NCI-H748 (cell line): ENCODE data around the gene C11orf16.
"Not testable (repeated sequence)": the region's sequence is repeated elsewhere in the genome, so short reads cannot be mapped to it uniquely, and the experiment has no call there.

Experiments
- DNase-seq: peaks from one replicate; lab custom pipeline; 2025; ENCODE audit not compliant: unreplicated experiment; lab: John Stamatoyannopoulos, UW

Gene C11orf16

DNA sequence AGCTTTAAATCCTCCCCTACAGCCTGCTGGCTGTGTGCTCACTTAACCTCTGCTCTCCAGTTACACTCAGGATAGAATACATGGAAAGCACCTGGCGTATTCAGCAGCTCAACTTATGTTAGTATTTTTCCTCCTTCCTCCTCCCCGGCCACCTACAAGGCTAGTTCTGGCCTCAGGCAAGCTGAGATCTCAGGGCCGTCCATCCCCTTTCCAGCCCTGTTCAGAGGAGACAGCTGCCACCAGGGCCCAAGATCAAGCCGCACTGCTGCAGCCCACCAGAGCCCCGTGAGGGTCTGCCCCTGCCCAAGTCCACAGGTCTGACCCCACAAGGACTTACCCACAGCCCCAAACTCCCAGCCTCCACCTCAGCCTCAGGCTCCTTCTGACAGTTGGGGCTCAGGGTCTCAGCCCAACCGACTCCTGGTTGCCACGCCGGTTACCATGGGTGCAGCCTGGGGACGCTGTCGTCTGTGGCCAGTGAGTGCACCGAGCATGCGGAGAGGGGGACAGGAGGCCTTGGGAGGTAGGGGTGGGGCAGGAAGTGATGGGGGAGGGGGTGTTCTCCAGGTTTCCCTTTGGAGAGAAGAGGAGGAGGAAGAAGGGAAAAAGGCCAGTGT, at the start of gene C11orf16:
Gene C11orf16, minus strand, starts transcription at position 384 of the 617 bp plus-strand sequence. CDS start 639 bp downstream, outside the sequence.
- peak; percentile 75 for DNase-seq

DNA sequence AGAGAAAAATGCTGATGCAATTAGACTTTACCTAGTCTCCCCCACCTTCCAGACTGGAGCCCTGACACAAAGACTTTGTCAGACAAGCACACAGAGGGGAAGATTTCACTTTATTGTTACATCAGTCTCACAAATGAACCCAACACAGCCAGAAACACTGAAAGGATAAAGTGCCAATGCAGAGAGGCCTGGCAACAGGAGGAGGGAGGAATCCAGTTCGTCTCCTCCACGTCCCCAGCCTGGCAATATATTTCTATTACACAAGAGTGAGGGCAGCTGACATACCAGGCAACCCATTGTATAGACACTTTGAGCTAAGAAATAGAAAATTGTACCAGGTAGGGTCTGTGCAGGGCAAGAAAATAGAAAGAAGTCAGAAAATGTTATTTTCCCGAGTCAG, 47.7 kb upstream of the C11orf16 start:
- DNase-seq, result no peak

- not testable (repeated sequence) for DNase-seq
Measured at GRCh38 chr11:8979365-8979764, 46.6 kb upstream of the C11orf16 start.

DNA sequence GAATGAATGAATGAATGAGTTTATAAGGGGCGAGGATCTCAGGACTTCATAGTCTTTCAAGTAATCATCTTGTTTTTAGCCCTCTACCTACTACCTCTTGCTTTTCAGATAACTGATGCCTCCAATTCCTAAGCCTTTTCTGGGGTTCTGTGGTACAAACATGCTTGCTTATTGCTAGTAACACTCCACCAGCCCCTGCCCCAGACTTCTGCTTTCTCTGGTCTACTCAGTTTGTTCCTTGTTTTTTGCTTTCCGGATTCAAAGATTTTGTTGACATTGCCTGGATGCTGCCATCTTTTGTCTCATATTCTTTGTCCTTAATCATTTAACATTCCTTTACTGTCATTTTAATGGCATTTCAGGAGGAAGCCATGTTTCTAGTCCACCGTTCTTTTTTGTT, 40.4 kb upstream of the C11orf16 start:
- DNase-seq, result no peak

GRCh38 chr11:8971924-8972316, 39.2 kb upstream of the C11orf16 start:
- no peak for DNase-seq

- DNase-seq, result no peak
Measured at GRCh38 chr11:8971196-8971923, 38.6 kb upstream of the C11orf16 start.

DNA sequence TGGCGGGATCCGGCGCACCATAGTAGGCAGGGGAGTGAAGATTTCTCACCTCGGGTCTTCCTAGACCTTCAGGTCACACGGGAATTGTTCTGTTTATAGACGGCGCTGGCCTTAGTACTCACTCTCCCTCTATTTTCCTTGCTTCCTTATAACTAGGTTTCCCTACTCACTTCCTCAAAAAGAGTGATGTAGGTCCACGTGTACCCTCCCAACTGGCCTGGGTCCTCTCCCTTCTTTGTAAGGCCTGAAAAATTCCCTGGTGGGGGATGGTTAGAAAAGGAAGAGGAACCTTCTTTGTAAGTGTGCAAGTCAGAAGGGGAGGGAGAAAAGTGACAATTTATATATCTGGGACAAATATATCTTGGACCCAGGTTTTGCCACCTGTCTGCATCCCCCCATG, 34.4 kb upstream of the C11orf16 start:
- DNase-seq, result no peak

DNA sequence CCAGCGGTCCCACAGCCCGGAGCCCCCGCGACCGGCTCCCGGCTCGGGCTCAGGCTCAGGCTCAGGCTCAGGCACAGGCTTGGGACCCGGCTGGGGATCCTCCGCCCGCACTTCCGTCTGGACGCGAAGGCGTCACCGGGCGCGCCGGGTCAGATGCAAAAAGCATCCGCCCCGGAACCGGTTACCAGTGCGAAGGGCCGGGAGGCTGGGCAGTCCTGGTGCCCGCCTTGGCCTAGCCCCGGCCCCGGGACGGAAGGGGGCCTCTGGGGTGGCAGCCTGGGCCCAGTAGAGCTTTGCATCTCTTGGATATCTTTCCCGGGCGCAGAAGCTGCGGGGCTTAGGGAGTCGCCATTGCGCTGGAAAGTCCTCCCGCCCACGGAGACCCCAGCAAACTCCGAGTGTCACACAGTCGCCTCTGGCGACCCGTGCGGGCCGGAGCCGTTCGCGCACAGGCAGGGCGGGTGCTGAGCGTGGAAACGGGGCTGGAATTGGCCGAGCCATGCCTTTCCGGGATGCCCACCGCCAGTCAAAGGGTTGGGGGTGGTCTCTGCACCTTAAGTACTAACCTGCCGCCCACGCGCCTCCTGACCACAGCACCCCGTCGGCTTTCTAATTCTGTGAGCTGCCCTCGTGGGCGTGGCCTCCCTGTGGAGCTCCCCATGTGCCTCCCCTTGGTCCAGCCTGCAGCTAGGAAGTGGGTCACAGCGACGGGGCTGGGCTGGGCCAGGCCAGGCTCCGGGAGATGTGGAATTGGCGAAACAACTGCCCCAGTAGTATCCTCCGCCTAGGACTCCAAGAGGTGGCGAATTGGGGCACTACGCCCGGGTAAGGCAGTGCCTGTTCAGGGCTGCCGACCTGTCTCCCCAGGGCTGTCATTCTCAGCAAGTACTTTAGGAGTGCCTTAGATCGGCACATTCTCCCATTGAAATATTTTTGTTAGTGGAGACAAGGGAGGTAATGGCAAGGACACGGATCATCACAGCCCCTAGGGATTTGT, 31.9 kb upstream of the C11orf16 start, which contains the start of gene TMEM9B:
Gene TMEM9B, minus strand, starts transcription at position 119 of the 997 bp plus-strand sequence. CDS start 129 bp downstream, outside the sequence.
- peak; percentile 91 for DNase-seq

- peak; percentile 87 for DNase-seq
Measured at GRCh38 chr11:8963569-8964323, 31.0 kb upstream of the C11orf16 start.

DNA sequence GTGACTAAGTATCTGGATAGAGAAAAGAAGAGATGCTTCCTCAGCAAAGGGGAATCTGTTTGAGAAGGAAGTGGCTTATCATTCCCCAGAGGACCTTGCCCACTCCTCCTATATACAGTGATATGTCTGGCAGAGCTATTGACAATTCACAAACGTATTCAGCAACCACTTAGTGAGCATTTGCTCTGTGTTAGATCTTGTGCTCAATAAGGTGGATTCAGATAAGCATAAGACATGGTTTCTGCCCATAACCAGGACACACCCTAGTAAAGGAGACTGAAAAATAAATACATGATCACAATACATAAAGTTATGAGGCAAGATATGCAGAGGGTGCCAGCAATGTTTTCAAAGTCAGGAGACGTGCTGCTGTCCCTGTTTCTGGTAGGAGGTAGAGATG, 30.1 kb upstream of the C11orf16 start:
- DNase-seq, result no peak

DNA sequence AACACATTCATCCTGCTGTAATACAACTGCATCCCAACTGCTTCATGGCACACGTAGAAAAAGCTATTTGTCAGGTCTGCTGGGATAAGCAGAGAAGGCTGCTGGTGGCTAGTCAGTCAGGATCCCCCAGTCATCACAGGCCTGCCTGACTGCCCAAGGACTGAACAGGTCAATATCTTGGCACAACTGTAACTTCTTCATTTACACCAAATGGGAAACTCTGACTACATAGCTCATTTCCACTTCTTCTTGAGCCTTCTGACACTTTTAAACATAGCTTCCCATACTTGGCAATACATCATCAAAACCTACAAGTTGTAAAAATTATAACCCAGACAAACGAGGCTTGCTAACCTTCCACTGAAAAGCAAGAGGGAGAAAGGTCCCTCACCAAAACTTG, 28.7 kb upstream of the C11orf16 start:
- DNase-seq, result no peak

- peak; percentile 60 for DNase-seq
Measured at GRCh38 chr11:8959546-8960166, 26.9 kb upstream of the C11orf16 start.

DNA sequence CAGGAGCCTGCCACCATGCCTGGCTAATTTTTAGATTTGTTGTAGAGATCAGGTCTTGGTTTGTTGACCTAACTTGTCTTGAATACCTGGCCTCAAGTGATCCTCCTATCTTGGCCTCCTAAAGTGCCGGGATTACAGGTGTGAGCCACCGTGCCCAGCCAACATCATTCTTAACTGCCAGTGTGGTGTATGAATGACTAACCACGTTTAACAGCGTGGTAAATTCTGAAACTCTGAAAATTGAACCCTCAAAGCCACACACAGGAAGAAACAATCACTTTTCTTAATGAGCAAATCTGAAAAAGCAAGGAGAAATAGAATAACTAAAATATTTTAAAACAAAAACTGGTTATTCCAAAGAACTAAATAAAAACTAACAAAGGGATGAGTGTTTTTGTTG, 24.1 kb upstream of the C11orf16 start:
- DNase-seq, result no peak

DNA sequence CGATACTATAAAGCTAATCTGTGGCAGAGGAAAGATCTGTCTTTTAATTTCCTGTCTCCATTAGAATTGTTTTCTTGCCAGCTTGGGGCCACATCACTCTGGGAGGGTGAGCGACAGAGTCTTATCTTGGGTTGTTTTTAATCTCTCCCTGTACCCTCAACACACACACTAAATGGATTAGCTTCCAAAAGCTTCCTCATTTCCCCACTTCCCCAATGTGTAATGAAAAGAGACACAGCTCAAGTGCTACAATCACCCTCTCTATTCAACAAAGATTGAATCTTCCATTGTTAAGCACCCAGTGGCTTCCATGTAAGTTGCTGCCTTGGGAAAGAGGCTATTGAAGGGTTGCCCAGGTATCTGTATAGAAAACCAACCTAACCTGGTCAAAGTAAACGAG, 16.1 kb upstream of the C11orf16 start:
- DNase-seq, result peak; percentile 45

DNA sequence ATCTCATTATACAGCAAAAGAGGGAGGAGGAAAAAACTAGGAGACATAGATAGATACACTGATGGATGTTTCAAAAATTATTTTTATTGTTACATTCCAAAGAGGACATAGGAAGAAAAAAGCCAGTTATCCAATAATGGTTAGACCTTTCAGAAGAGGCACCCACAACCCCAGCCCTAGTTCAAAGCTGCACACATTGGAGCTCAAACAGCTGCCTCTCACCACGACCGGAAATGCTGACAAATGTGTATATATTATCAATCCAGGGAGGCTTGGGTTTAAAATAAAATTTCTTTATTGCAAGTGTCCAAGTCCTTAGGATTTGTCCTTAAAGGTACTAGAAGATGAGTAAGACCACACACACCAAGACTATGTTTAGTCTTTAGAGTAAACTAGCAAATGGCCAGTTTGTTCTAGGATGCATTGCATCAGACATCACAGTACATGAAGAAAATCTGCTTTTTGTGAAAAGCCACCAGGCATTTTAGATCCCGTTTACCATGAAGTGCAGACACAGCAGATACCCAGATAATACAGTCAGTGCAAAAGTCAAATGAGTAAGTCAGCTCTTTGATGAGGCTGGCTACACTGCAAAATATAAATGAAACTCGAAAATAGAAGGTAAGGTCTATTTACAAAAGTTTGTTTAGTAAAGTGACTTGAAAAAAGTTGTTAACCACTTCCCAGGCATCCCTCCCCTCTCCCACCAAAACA, 14.6 kb upstream of the C11orf16 start:
- no peak for DNase-seq

GRCh38 chr11:8942518-8943066, 9.8 kb upstream of the C11orf16 start, which contains the start of gene ASCL3:
Gene ASCL3, minus strand, starts transcription at chr11:8943016. Its CDS starts 4,855 bp downstream, at chr11:8938161.
- DNase-seq, result no peak

DNA sequence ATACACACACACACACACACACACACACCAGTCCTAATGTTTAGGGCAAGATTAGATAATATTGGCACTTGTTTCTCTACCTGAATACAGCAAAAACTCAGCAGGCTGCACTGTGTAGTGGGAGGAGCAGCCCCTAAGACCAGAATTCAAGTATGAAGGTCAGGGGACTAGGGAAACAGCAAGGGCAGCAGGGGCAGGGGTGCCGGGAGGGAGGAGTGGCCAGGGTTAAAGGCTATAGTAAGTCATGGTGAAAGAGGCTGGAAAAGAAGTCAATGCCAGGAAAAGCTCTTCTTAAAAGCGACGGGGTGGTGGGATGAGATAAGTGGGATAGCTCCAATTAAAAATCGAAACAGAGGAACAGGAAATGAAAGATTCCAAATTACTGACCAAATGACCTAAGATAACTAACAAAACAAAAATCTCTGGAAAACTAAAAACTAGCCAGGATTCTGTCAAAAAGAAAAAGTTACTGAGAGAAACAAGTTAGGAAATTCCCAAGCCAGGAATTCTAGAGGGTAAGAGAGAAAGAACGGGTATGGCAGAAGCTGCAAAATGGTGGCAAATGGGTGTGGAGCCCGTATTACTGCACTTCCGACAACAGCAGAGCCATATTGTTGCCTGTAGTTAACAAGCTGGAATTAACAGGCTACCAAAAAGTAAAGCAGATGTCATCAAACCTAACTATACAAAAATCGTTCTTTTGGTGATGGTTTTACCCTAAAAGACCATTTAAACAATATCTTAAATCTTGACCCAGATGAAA, 8.8 kb upstream of the C11orf16 start:
- DNase-seq, result no peak

DNA sequence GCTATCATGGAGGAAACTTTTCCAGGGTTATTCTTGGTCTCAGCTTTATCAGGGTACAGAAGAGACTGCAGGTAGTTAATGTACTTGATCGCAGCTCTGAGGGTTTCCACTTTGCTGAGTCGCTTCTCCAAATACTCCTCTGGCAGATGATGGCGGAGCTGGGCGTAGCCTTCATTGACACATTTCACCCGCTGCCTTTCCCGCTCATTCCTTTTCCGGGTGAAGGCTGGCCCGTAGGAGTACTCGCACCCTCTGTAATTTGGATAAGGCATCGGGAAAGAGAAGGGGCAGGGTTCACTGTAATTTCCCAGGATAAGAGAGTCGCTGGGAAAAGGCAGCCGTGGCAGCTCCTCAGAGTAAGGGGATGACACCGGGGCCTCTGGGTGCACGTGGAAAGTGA, 4.9 kb upstream of the C11orf16 start:
- DNase-seq, result no peak
